GM12878 (cell line): ENCODE measurements around the gene NXPE4. TPM values are rescaled to one million over a fixed set of nuclear protein-coding genes. Genes with fewer than 3 reads are reported as not detected.
A peak's percentile ranks its signal among the peaks of the same experiment; 100 is the strongest.

Experiments used
- ATF7 ChIP-seq: fragments of 450-650 bp; IDR thresholded peaks from 2 replicates; pipeline ENCODE4 v1.6.1; 2016; ENCODE audit warnings: low read depth, mild to moderate bottlenecking
- CBFB ChIP-seq: IDR thresholded peaks from 2 replicates; pipeline ENCODE4 v1.6.1; 2016; ENCODE audit warnings: antibody characterized with exemption, low read depth
- CREM ChIP-seq: IDR thresholded peaks from 2 replicates; pipeline ENCODE4 v1.6.1; 2014; ENCODE audit warnings: antibody characterized with exemption, low read depth
- EGR1 ChIP-seq, 2 experiments: IDR thresholded peaks; 1 replicate in 1 of 2; 2 replicates in 1 of 2; pipeline ENCODE4 v1.6.1; 2011 to 2012; ENCODE audit warnings: low read depth in 2 of 2, low read length in 2 of 2, borderline replicate concordance in 1 of 2, mild to moderate bottlenecking in 1 of 2, moderate library complexity in 1 of 2
- FOXM1 ChIP-seq: IDR thresholded peaks from 2 replicates; pipeline ENCODE4 v1.6.1; 2012; ENCODE audit warnings: low read depth, mild to moderate bottlenecking, inconsistent platforms, low read length, moderate library complexity
- KDM1A ChIP-seq: fragments of 200-600 bp; sonication (generic); IDR thresholded peaks from 2 replicates; pipeline ENCODE4 v1.6.1; 2016; ENCODE audit warnings: borderline replicate concordance
- MYB ChIP-seq: fragments of 150-350 bp; IDR thresholded peaks from 2 replicates; pipeline ENCODE4 v1.6.1; 2014; ENCODE audit warnings: mild to moderate bottlenecking, low read depth, low read length, borderline replicate concordance
- PAX8 ChIP-seq: fragments of 450-650 bp; IDR thresholded peaks from 2 replicates; pipeline ENCODE4 v1.6.1; 2017; ENCODE audit warnings: mild to moderate bottlenecking, moderate library complexity
- POLR2A ChIP-seq: IDR thresholded peaks from 2 replicates; pipeline ENCODE4 v1.6.1; 2011; ENCODE audit warnings: low read depth, mild to moderate bottlenecking, low read length
- POLR2AphosphoS2 ChIP-seq: IDR thresholded peaks from 2 replicates; pipeline ENCODE4 v1.6.1; 2011; ENCODE audit warnings: low read depth, mild to moderate bottlenecking, low read length, improper control_type of control experiment, moderate library complexity
- POLR2AphosphoS5 ChIP-seq: IDR thresholded peaks from 2 replicates; pipeline ENCODE4 v1.6.1; 2011; ENCODE audit warnings: mild to moderate bottlenecking, low read length, inconsistent platforms
- RAD51 ChIP-seq: fragments of 450-650 bp; IDR thresholded peaks from 2 replicates; pipeline ENCODE4 v1.6.1; 2016; ENCODE audit warnings: moderate library complexity, mild to moderate bottlenecking, inconsistent platforms
- SREBF1 ChIP-seq: IDR thresholded peaks from 2 replicates; pipeline ENCODE4 v1.6.1; 2012; ENCODE audit warnings: mild to moderate bottlenecking, low read length
- STAT3 ChIP-seq: IDR thresholded peaks from 2 replicates; pipeline ENCODE4 v1.6.1; 2011; ENCODE audit warnings: low read depth, low read length, improper control_type of control experiment
- TBL1XR1 ChIP-seq: IDR thresholded peaks from 2 replicates; pipeline ENCODE4 v1.6.1; 2012; ENCODE audit warnings: low read depth, low read length, improper control_type of control experiment
- ZNF217 ChIP-seq: fragments of 450-650 bp; IDR thresholded peaks from 2 replicates; pipeline ENCODE4 v1.6.1; 2017; ENCODE audit warnings: antibody characterized with exemption, mild to moderate bottlenecking
- ZNF24 ChIP-seq: fragments of 450-650 bp; IDR thresholded peaks from 2 replicates; pipeline ENCODE4 v1.6.1; 2017; ENCODE audit warnings: antibody characterized with exemption, mild to moderate bottlenecking
- ZNF274 ChIP-seq: IDR thresholded peaks from one replicate; pipeline ENCODE4 v1.8.0; 2011; ENCODE audit not compliant: insufficient read length, insufficient read depth
- ZNF622 ChIP-seq: fragments of 450-650 bp; IDR thresholded peaks from 2 replicates; pipeline ENCODE4 v1.6.1; 2017; ENCODE audit warnings: mild to moderate bottlenecking, inconsistent platforms
- polyA plus RNA-seq, 11 experiments: library from polyadenylated mRNA; depleted of rRNA in 4 of 11; unstranded in 6 of 11; stranded (reverse) in 5 of 11; fragments of >200 nt; fragmentation: Nextera tagmentation in 4 of 11; fragmentation: Illumina TruSeq in 1 of 11; extraction: Ambion mirVana in 4 of 11; extraction: Trizol in 1 of 11; gene quantifications; 1 replicate in 1 of 11; 2 replicates in 10 of 11; pipeline versions ENCODE4 v1.2.1 to v1.2.3, GENCODE V29; 2011 to 2016; ENCODE audit warnings: inconsistent platforms in 2 of 11, missing spikeins in 2 of 11, low read depth in 1 of 11
- total RNA-seq, 4 experiments: library from RNA; depleted of rRNA in 3 of 4; stranded (reverse); fragments of >200 nt in 3 of 4; fragmentation: Illumina TruSeq in 1 of 4; extraction: Trizol in 1 of 4; gene quantifications; 2 replicates each; pipeline versions ENCODE4 v1.2.1 to v1.2.3, GENCODE V29; 2013 to 2021
- TF ChIP-seq, protein P1 (sequence below): fragments of 450-650 bp; formaldehyde crosslinking; IDR thresholded peaks from 2 replicates; pipeline ENCODE4 v1.5.0; 2022; ENCODE audit warnings: mild to moderate bottlenecking, missing genetic modification characterization
- TF ChIP-seq, protein P2 (sequence below): fragments of 450-650 bp; IDR thresholded peaks from 2 replicates; pipeline ENCODE4 v1.6.1; 2017; ENCODE audit warnings: mild to moderate bottlenecking, moderate library complexity
- TF ChIP-seq, protein P3 (sequence below): fragments of 450-650 bp; IDR thresholded peaks from 2 replicates; pipeline ENCODE4 v1.6.1; 2016; ENCODE audit warnings: mild to moderate bottlenecking

NXPE4 gene
- total and polyA plus RNA-seq, 10 of the 15 experiments (the other 5 are each of a cell fraction or from before 2014, with no cell fraction given): not detected

DNA sequence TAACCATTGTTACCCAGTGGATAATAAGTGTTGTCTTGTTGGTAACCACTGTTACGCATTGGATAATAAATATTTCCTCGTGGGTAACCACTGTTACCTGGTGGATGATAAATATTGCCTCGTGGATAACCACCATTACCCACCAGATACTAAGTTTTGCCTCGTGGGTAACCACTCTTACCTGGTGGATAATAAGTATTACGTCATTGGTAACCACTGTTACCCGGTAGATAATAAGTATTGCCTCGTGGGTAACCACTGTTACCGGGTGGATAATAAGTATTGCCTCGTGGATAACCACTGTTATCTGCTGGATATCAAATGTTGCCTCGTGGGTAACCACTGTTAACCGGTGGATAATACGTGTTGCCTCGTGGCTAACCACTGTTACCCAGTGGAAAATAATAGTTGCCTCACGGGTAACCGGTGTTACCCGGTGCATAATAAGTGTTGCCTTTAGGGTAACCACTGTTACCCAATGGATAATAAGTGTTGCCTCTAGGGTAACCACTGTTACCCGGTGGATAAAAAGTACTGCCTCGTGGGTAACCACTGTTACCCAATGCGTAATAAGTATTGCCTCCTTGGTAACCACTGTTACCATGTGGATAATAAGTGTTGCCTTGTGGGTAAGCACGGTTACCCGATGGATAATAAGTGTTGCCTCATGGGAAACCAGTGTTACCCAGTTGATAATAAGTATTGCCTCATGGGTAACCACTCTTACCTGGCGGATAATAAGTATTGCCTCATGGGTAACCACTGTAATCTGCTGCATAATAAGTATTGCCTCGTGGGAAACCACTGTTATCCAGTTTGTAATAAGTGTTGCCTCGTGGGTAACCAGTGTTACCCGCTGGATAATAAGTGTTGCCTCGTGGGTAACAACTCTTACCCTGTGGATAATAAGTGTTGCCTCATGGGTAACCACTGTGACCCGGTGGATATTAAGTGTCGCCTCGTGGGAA, 21.9 kb upstream of the NXPE4 start (continued):
- TF ChIP-seq, protein P1, sequence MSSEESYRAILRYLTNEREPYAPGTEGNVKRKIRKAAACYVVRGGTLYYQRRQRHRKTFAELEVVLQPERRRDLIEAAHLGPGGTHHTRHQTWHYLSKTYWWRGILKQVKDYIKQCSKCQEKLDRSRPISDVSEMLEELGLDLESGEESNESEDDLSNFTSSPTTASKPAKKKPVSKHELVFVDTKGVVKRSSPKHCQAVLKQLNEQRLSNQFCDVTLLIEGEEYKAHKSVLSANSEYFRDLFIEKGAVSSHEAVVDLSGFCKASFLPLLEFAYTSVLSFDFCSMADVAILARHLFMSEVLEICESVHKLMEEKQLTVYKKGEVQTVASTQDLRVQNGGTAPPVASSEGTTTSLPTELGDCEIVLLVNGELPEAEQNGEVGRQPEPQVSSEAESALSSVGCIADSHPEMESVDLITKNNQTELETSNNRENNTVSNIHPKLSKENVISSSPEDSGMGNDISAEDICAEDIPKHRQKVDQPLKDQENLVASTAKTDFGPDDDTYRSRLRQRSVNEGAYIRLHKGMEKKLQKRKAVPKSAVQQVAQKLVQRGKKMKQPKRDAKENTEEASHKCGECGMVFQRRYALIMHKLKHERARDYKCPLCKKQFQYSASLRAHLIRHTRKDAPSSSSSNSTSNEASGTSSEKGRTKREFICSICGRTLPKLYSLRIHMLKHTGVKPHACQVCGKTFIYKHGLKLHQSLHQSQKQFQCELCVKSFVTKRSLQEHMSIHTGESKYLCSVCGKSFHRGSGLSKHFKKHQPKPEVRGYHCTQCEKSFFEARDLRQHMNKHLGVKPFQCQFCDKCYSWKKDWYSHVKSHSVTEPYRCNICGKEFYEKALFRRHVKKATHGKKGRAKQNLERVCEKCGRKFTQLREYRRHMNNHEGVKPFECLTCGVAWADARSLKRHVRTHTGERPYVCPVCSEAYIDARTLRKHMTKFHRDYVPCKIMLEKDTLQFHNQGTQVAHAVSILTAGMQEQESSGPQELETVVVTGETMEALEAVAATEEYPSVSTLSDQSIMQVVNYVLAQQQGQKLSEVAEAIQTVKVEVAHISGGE (CRISPR knock-in tag): peak; percentile 18; the same call in 1 of the 2 replicates
- TF ChIP-seq ATF7: peak; percentile 97
- TF ChIP-seq SREBF1: peak; percentile 63
- no peak for TF ChIP-seq STAT3
- no peak for TF ChIP-seq POLR2AphosphoS2
- peak; percentile 45; the same call in 1 of the 2 replicates for TF ChIP-seq CBFB
- TF ChIP-seq POLR2AphosphoS5: peak; percentile 62; the same call in 1 of the 2 replicates
- peak; percentile 91 for TF ChIP-seq ZNF217
- TF ChIP-seq EGR1 (IDR thresholded peaks at IDR 0.05; ENCODE audit: borderline replicate concordance in 1 of 2, low read depth in 2 of 2, low read length in 2 of 2): no peak
- 0 out of 2 replicates have a peak, but pooled peaks have one; percentile 9 for TF ChIP-seq FOXM1
- TF ChIP-seq MYB: 0 out of 2 replicates have a peak, but pooled peaks have one; percentile 3
- TF ChIP-seq KDM1A: peak; percentile 34; the same call in 1 of the 2 replicates
- no peak for TF ChIP-seq PAX8
- peak; percentile 98 for TF ChIP-seq ZNF24
- no peak for TF ChIP-seq POLR2A
- TF ChIP-seq CREM: 0 out of 2 replicates have a peak, but pooled peaks have one; percentile 18
- TF ChIP-seq RAD51: peak; percentile 44; the same call in 1 of the 2 replicates
- TF ChIP-seq, protein P2, sequence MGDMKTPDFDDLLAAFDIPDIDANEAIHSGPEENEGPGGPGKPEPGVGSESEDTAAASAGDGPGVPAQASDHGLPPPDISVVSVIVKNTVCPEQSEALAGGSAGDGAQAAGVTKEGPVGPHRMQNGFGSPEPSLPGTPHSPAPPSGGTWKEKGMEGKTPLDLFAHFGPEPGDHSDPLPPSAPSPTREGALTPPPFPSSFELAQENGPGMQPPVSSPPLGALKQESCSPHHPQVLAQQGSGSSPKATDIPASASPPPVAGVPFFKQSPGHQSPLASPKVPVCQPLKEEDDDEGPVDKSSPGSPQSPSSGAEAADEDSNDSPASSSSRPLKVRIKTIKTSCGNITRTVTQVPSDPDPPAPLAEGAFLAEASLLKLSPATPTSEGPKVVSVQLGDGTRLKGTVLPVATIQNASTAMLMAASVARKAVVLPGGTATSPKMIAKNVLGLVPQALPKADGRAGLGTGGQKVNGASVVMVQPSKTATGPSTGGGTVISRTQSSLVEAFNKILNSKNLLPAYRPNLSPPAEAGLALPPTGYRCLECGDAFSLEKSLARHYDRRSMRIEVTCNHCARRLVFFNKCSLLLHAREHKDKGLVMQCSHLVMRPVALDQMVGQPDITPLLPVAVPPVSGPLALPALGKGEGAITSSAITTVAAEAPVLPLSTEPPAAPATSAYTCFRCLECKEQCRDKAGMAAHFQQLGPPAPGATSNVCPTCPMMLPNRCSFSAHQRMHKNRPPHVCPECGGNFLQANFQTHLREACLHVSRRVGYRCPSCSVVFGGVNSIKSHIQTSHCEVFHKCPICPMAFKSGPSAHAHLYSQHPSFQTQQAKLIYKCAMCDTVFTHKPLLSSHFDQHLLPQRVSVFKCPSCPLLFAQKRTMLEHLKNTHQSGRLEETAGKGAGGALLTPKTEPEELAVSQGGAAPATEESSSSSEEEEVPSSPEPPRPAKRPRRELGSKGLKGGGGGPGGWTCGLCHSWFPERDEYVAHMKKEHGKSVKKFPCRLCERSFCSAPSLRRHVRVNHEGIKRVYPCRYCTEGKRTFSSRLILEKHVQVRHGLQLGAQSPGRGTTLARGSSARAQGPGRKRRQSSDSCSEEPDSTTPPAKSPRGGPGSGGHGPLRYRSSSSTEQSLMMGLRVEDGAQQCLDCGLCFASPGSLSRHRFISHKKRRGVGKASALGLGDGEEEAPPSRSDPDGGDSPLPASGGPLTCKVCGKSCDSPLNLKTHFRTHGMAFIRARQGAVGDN: peak; percentile 60; the same call in 1 of the 2 replicates
- TF ChIP-seq, protein P3, sequence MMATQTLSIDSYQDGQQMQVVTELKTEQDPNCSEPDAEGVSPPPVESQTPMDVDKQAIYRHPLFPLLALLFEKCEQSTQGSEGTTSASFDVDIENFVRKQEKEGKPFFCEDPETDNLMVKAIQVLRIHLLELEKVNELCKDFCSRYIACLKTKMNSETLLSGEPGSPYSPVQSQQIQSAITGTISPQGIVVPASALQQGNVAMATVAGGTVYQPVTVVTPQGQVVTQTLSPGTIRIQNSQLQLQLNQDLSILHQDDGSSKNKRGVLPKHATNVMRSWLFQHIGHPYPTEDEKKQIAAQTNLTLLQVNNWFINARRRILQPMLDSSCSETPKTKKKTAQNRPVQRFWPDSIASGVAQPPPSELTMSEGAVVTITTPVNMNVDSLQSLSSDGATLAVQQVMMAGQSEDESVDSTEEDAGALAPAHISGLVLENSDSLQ: no peak
- no peak for TF ChIP-seq ZNF622
- TF ChIP-seq TBL1XR1: peak; percentile 18
- TF ChIP-seq ZNF274: no peak
